Thyroid gland (tissue), 4 donors: ENCODE results near the gene VMP1.
"Not testable (repeated sequence)": the region's sequence is repeated elsewhere in the genome, so short reads cannot be mapped to it uniquely, and the experiment has no call there.

ENCODE experiments used
- CTCF ChIP-seq, 6 experiments: fragments of 200-600 bp in 3 of 6; fragments of 450-650 bp in 3 of 6; sonication (generic) in 3 of 6; IDR thresholded peaks; one replicate each; pipeline ENCODE4 v1.5.1; 2016 to 2019; ENCODE audit warnings: antibody characterized with exemption in 6 of 6, mild to moderate bottlenecking in 2 of 6, inconsistent platforms in 1 of 6, moderate library complexity in 1 of 6
- POLR2A ChIP-seq, 2 donors: fragments of 450-650 bp; IDR thresholded peaks; one replicate each; pipeline ENCODE4 v1.6.1; 2017; ENCODE audit warnings: antibody characterized with exemption in 2 of 2, mild to moderate bottlenecking in 2 of 2, moderate library complexity in 1 of 2

GRCh38 chr17:59789849-59790248 is 82.4 kb downstream of the VMP1 start:
- TF ChIP-seq CTCF, POLR2A (IDR thresholded peaks at IDR 0.05): not testable (repeated sequence)
